Fibroblast of peridontal ligament (primary cell): ENCODE data around the gene CPED1.
"Not testable (repeated sequence)": the region's sequence is repeated elsewhere in the genome, so short reads cannot be mapped to it uniquely, and the experiment has no call there.

Experiments
- DNase-seq: peaks from one replicate; pipeline ENCODE4 v3.0.0-alpha.2; 2010; ENCODE audit errors: extremely low read depth

The CPED1 gene

DNA sequence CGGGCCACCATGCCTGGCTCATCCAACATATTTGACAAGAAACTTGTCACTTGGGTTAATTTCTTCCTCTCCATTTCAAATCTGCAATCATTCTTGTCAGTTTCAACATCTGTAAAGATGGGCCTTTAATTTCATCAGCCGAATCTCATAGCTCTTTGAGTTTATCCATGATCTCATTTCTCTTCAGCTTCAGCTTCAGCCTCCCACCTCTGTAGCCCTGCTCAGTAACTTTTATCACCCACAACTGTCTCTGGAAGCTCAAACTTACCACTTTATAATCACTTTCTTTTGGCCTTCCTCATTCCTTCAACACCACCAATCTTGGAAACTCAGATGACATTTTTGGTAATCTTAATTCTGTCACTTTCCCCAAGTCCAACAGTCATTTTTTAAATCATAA, 83.2 kb downstream of the CPED1 start:
- no peak for DNase-seq

DNA sequence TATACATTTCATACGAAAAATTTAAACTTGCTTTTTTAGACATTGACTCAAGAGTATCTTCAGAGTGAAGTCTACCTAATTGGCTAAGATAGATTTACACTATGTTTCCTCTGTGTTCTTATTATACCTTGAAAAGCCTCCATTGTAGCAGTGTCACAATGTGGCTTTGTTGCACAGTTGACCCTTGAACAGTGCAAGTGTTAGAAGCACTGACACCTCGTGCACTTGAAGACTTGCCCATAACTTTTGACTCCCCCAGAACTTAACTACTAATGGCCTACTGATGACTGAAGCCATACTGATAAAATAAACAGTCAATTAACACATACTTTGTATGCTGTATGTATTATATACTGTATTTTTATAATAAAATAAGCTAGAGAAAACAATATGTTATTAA, 84.3 kb downstream of the CPED1 start:
- DNase-seq = no peak

DNA sequence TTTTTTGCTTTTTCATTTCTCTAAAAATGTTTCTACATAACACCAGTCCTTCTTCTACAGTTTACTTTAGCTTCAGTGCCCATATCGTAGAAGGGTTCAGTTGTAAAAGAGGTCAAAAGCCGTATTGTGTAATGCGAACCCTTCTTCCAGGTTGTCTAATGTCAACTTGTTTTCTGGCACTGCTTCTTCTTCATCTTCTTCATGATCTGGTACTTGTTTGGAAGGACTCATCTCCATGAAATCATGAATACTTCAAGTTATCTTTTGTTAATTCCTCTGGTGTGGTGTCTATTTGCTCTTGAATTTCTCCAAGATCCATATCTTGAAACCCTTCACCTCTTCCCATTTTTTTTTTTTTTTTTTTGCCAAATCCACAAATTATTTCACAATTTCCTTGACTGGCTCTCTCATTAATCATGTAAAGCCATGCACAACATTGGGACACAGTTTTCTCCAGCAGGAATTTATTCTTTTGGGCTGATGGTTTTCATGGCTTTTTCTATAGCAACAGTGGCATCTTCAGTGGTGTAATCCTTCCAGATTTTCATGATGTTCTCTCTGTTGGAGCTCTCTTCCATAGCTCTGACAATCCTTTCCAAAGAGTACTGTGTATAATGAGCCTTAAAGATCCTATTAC, 85.1 kb downstream of the CPED1 start:
- no peak for DNase-seq

DNA sequence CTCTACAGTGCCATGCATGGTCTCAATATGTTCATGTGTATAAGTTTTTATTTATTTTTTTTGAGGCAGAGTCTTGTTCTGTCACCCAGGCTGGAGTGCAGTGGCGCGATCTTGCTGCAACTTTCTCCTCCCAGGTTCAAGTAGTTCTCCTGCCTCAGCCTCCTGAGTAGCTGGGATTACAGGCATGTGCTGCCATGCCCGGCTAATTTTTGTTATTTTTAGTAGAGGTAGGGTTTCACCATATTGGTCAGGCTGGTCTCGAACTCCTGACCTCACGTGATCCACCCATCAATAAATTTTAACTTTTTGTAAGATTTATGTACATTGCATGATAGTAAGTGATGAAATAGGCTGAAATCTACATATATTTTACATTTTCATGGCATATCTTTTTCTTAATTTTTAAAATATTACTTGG, 86.9 kb downstream of the CPED1 start:
- DNase-seq = not testable (repeated sequence)

DNA sequence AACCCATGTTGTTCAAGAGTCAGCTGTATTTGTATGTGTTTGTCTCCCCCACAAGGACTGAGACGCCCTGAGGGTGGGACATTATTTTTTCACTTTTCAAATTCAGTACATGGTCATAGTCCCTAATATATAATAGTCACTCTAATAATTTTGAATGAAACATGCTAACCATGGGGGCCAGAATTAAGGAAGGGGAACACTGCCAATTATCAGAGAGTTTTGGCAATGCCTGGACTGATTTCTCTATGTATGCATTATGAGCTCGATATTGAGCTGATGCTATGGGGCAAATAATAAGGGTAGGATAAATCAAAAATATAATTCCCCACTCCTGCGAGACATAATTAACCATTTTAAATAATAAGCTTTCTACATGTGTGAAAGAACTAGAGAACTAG, 87.4 kb downstream of the CPED1 start:
- no peak for DNase-seq

DNA sequence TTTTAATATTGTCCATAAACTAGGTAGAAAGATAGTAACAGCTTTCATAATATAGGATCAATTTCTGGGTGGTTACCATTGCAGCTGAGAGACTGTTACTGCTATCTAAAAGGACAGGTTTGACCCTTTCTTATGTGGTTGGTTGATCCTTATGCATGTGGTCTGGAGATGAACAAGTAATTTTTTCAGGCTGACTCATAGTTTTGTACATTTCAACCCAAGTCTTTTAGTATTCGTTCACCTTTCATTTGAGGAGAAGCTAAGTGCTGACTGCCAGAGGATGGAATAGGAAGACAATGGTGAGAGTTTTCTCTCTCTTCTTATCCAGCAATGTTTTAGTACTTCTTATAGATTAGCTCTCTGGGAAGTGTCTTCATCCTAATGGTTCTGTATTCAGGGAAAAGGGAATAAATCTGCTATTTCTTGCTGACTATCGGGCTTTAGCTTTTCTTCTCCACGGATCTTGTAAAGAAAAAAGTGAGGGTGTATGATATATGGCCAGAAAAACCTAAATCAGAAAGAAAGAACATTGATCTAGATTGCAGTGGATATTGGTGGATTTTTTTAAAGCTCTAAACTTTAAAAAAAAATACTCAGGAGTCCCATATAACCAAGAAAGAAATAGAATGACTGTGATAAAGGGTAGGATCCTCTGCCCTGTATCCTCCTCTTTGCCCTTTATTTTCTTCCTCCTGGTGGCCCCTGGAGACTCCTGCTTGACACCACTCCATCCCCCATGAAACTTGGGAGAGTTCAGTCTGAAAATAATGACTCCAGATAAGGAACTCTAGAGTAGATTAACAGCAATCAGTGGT, 88.0 kb downstream of the CPED1 start:
- DNase-seq = peak; percentile 68

DNA sequence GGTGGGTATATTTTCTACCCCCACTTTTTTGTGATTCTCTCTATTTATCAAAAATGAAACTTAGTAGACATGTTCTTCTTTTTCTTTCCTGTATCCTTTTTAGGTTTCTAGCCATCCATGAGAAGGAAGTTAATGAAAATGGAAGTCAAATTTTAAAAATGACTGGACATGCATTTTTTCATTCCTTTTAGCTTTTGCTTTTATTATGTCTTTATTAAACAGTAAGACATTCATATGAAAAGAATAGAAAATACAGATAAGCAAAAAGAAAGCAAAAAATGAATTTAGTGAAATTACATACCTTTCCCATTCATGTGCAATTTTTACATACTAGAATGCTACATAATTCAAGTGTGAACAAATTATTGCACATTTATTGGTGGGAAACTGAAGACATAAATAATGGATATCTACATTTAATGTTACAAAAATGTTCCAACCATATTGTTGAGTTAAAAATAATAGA, 88.7 kb downstream of the CPED1 start:
- no peak for DNase-seq

DNA sequence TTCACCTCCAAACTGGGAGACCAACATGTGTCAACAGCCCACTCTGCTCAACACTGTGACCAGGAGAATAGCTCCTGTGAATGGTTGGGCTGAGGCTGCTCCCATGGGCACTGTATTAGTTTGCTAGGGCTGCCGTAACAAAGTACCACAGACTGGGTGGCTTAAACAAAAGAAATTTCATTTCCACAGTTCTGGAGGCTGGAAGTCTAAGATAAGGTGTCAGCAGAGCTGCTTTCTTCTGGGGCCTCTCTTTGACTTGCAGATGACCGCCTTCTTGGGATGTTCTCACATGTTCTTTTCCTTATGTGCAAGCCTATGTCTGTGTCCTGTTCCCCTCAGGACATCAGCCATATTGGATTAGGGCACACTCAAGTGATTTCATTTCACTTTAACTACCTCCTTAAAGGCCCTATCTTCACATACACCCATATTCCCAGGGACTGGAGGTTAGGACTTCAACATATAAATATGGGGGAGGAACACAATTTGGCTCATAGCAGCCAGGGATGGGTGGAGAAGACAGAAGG, 90.3 kb downstream of the CPED1 start:
- DNase-seq = no peak

DNA sequence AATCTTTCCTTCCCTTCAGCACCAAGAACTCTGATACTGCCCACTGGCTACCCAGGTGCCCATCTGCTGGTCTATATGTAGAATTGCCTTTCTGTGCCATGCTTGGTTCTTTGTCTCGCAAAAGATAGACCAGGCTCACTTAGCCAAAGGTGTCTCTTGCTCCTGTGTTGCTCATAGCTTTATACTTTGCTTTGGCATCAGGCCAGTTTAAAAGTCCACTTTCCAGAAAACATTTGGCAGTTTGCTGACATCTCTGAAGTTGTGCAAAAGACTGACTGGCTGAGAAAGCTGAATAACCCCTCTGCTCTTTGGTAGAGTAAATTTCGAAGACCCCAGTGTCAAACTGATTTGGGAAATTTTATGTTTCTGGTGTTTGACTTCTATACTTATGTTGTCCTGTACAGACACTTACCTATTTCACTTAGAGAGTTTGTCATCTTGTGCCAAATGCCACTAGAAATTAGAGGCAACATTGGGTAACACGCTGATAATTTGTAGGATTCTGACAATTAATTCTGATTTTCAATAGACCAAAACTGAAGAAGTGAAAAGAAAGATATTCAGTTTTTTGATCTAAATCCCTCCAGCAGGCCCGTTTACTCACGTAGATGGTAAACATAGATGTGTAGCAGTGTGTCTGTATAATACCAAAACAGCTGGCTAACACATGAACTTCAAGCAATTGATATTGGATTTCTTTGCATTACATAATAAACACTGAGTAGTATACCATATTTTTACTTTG, 91.1 kb downstream of the CPED1 start:
- peak; percentile 50 for DNase-seq

DNA sequence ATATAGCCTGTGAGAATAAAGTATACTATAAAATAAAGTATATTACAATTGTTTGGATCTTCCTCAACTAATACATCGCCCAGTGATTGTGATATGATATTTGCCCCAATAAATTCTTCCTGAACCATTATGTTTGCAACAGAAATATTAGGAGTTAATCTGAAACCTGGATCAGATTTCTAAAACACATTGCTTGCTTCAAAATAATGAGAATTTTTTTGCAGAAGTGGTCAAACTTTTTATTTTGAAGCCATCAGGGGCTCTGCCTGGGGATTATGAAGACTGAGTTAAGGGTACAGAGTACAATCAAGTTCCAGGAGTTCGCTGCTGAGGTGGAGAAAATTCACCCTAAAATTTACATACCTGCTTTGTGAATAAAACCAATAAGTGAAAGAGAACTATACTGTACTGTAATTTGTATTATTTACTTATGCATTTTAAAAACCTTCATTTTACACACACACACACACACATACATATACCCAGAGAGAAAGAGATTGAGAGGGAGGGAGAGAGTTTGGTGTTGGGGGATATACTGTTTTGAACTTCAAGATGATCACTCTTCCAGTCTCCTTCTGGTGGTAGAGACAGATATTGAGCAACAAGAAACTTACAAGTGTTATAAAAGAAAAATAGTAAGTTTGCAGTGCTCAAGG, 91.9 kb downstream of the CPED1 start:
- DNase-seq = no peak

DNA sequence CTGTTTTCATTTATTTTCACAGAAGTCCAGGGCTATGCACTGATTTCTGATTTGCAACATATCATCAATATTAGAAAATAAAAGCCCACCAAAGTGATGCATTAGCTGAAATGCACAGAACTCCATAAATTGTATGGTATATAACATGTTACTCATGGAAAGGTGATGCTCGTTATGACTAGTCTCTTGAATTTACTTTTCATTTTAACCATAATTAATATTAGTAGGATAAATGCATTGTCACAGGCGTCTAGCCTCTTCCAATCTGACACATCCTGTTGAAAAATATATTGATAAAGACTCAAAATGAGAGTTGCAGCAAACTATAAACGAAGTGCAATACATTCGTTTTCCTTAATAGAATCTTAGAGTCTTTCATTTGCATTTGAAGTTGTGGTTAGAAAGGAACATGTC, 92.4 kb downstream of the CPED1 start:
- no peak for DNase-seq

DNA sequence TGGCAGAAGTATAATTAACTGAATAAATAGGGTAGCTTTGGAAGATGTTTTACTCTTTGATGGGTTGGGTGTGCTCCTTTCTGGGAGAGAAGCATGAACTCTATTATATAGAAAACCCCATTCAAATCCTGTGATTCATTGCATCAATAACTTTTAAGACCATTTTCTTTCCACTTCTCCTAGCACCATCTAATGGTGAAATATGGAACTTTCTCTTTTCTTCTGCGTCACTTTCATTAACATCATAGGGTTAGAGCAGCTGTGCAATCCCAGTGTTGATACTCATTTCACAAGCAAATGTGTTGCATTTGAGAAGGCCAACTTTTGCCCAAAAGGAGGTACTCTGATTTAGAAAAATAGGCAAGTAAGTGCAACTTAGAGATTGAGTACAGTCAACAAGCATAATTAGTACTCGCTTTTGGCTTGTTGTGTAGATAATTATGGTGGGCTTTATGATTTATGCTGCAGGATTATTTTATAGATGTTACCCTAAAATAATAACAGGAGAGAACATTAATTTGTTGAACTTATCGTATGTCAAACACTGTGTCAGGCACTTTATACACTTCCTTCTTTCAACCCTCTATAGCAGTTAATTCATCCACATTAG, 92.9 kb downstream of the CPED1 start:
- peak; percentile 96 for DNase-seq

DNA sequence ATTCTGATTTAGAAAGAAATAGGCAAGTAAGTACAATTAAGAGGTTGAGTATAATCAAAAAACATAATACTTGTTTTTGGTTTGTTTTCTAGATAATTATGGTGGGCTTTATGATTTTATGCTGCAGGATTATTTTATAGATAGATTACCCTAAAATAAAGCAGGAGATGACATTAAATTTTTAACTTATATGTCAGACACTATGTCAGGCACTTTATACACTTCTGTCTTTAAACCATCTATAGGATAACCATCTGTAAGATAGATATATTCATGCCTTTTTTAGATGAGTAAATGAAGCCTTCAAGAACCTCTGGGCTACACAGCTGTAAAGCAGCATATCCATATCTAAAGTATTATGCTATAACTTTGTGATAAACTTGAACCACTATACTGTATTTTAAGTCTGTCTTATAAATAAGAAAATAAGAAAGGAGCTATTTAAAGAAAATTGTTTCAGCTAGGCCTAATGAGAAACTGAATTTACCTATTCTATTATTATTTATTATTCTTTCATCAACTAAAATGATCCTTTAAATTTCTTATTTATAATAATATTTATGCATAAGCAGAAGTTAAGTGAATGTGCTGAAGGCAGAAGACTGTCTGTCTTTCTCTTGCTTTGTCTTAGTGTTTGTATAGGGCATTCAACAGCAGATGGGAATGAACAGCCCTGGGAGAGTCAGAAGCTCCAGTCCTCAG, 94.0 kb downstream of the CPED1 start:
- DNase-seq = no peak

DNA sequence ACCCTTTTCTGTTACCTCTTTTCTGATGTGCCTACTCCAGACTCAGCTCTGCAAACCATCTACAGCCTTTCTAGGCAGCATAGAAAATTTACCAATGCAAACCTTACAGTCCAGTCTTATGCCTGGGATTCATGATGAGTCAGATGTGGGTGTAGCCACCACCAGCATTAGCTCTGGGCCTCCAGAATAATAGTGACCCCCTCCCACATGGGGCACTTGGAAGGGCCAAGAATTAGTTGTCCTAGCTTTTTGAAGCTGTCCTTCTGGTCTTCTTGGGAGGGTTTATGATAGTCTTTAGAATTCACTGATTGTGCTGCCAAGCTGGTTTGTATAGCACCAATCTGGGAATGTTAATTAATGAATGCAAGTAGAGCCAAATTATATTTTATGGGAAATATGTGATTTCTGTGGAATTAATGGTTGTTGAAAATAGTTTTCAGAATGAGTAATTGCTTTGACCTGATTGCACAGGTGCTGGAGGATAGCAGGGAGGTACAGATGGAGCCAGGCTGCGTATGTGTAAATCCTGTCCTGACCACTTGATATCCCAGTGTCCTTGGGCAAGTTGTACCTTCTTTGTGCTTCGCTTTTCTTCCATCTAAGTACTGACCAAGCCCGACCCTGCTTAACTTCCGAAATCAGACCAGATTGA, 94.8 kb downstream of the CPED1 start:
- peak; percentile 71 for DNase-seq

DNA sequence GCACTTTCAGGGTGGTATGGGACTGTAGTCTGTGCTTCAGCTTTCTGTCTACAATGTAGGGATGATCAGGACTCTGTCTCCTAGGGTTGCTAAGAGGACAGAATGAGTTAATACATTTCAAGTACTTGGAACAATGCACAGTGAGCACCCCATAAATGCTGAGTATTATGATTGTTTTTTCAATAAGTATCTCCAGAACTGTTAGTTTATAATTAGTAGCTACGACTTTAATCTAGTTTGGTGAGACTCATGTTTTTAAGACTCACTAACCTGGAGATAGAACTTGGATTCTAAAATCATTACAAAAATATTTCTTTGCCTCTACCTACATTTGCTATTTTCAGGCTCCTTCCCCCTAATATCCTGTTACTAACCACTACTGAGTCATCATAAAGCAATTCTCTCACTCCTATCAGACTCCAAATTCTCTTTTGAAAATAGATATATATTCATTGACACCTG, 95.3 kb downstream of the CPED1 start:
- no peak for DNase-seq

DNA sequence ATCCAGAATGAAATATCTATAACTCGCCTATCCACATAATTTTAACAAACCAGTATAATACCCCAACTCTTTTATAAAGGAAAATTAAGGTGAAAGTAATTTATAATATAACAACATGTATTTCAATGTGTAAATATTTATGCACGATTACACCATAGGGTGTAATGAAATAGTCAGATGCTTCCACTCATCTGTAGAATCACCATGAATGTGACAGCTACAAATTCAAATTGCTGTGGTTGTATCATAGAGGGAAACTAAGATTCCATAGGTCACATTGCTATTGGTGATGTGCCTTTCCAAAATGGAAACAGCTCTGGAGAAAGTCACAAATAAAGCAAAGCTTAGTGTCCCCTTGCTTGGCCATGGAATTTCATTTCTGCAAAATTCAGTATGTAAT, 95.7 kb downstream of the CPED1 start:
- no peak for DNase-seq

DNA sequence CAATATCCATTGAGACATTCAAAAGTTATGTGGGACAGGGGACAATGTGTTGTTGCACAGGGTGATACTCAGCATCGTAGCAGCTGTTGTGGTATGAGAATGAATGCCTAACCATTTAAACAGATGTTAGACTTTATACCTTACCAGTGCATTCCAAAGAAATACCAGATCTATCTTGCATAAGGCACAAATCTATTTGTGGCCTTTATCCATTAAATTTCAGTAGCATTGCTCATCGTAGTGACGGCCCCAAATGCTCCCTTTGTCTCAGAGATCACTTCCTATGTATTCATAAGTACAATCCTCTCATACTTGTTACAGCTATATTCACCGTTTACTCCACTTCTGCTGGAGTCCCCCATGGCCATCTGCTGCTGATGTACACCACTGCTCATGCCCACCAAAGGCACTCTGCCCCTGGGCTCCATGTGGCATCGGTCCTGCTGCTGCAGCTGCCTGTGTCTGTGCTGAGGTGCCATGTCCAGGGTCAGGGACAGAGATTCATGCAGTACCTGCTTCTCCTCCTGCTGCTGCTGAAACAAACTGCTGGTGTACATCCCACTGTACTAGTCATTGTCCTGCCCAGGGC, 96.3 kb downstream of the CPED1 start:
- peak; percentile 94 for DNase-seq

DNA sequence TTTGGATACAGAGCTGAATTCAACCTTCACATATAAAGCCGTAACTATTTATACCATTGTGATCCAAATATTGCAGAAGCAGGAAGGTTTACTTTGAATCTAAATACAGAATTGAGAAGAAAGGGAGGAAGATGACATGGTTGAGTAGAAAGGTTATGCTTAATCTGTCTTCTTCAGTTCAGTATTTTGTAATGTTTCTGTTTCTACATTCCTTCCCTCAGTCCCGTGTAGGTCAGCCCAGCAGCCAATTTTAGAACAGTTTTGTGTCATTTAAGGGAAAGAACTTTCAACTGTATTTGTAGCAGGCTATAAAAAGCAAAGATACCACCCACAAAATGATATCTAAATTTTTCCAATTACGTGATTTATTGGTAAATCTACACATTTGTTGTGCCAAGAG, 97.4 kb downstream of the CPED1 start:
- peak; percentile 72 for DNase-seq

DNA sequence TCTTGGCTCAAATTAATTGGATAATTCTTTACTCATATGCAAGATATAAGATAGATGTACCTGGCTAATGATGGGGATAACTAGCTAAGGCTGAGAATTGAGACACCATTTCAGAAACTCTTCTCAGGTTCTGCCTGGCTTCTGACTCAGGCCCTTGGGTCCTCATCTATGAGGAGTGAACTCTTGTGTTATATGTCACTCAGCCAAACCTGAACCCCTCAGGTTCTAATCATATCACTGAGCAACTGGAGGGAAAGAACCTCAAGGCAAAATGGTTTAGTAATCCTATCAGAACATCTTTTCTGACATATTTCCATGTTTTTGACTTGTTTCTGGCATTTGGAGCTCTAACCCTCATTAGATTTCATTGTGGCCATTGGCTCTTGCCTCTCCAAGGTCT, 100.4 kb downstream of the CPED1 start:
- no peak for DNase-seq

DNA sequence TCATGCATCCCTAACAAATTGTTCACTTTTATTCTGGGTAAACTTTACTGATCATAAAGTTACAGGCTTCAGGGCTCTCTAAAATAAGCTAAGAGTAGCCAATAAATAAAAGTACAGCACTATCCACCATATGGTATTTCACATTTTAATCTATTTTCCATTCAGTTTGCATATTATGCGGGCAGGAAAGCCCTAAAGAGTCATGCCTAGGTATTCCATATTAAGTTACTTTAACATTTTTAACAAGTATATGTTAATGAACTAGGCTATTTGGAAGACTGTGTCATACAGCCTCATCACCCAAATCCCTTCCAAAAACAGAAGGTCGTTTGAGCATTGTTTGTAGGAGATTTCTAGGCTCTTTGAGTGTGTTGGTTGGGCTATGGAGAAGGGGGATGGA, 106.3 kb downstream of the CPED1 start:
- no peak for DNase-seq
